Astrocyte (in vitro differentiated cells and primary cell): ENCODE results near the gene ENHO. TPM values are rescaled to one million over a fixed set of nuclear protein-coding genes. Genes with fewer than 3 reads are reported as not detected.
A peak's percentile ranks its signal among the peaks of the same experiment; 100 is the strongest.

Experiments used
- DNase-seq: peaks from one replicate; pipeline ENCODE4 v3.0.0-alpha.2; 2010; ENCODE audit warnings: low read depth
- FAIRE-seq: peaks from 2 replicates; lab custom pipeline; 2011; peaks lifted over from hg19 to GRCh38; lab: Jason Lieb, UNC
- H2AFZ ChIP-seq: 2 replicates; pipeline ENCODE4 v1.6.0; 2012; ENCODE audit warnings: low read depth, low read length, inconsistent platforms
- H3K27ac ChIP-seq: 2 replicates; pipeline ENCODE4 v1.5.1; 2011; ENCODE audit warnings: low read depth, low read length, inconsistent platforms
- H3K27me3 ChIP-seq: 2 replicates; pipeline ENCODE4 v1.6.0; 2011; ENCODE audit warnings: low read length, inconsistent platforms; ENCODE audit not compliant: insufficient read depth
- H3K36me3 ChIP-seq: 2 replicates; pipeline ENCODE4 v1.5.1; 2011; ENCODE audit warnings: low read length, inconsistent platforms; ENCODE audit not compliant: insufficient read depth
- H3K4me1 ChIP-seq: 2 replicates; pipeline ENCODE4 v1.5.1; 2011; ENCODE audit warnings: low read length, inconsistent platforms; ENCODE audit not compliant: insufficient read depth
- H3K4me2 ChIP-seq: 2 replicates; pipeline ENCODE4 v1.6.0; 2012; ENCODE audit warnings: low read length, inconsistent platforms
- H3K4me3 ChIP-seq: 2 replicates; pipeline ENCODE4 v1.5.1; 2011; ENCODE audit warnings: low read depth, mild to moderate bottlenecking, low read length, inconsistent platforms; ENCODE audit not compliant: insufficient read depth
- H3K79me2 ChIP-seq: 2 replicates; pipeline ENCODE4 v1.6.0; 2012; ENCODE audit warnings: mild to moderate bottlenecking, low read length, inconsistent platforms; ENCODE audit not compliant: insufficient read depth
- H3K9ac ChIP-seq: 2 replicates; pipeline ENCODE4 v1.6.0; 2012; ENCODE audit warnings: mild to moderate bottlenecking, low read length, inconsistent platforms
- H3K9me3 ChIP-seq: 2 replicates; pipeline ENCODE4 v1.5.1; 2012; ENCODE audit warnings: low read depth, mild to moderate bottlenecking, low read length, inconsistent platforms; ENCODE audit not compliant: insufficient read depth
- H4K20me1 ChIP-seq: 2 replicates; pipeline ENCODE4 v1.6.0; 2012; ENCODE audit warnings: low read length, inconsistent platforms; ENCODE audit not compliant: insufficient read depth
- H3K27ac Mint-ChIP-seq: one replicate; pipeline ENCODE4 v1.8.0; 2021; ENCODE audit warnings: mild to moderate bottlenecking, mixed read lengths; ENCODE audit not compliant: unreplicated experiment
- H3K27me3 Mint-ChIP-seq: one replicate; pipeline ENCODE4 v1.8.0; 2021; ENCODE audit warnings: low read depth, mixed read lengths; ENCODE audit not compliant: unreplicated experiment
- H3K36me3 Mint-ChIP-seq: one replicate; pipeline ENCODE4 v1.8.0; 2021; ENCODE audit warnings: low read depth, mixed read lengths; ENCODE audit not compliant: unreplicated experiment
- H3K4me1 Mint-ChIP-seq: one replicate; pipeline ENCODE4 v1.8.0; 2021; ENCODE audit warnings: low read depth, mixed read lengths; ENCODE audit not compliant: unreplicated experiment
- H3K4me3 Mint-ChIP-seq: one replicate; pipeline ENCODE4 v1.8.0; 2021; ENCODE audit warnings: mild to moderate bottlenecking, moderate library complexity, mixed read lengths; ENCODE audit not compliant: unreplicated experiment
- H3K9me3 Mint-ChIP-seq: one replicate; pipeline ENCODE4 v1.8.0; 2021; ENCODE audit warnings: mild to moderate bottlenecking, mixed read lengths; ENCODE audit not compliant: unreplicated experiment
- CTCF ChIP-seq: IDR thresholded peaks from 2 replicates; pipeline ENCODE4 v1.5.1; 2011; ENCODE audit warnings: low read depth, mild to moderate bottlenecking, inconsistent platforms, low read length, moderate library complexity; ENCODE audit not compliant: insufficient read depth
- EZH2 ChIP-seq: IDR thresholded peaks from 2 replicates; pipeline ENCODE4 v1.6.1; 2012; ENCODE audit warnings: mild to moderate bottlenecking, low read length, inconsistent platforms; ENCODE audit not compliant: insufficient read depth
- total RNA-seq: library from RNA; stranded (reverse); gene quantifications from 2 replicates; pipeline ENCODE4 v1.2.1, GENCODE V29; 2021

The ENHO gene
- total RNA-seq, 1 donor from 2014 or later: 1.1 TPM

- H3K4me1 ChIP-seq: peaks cover 14% of the 10 kb centered on the region
- H3K27me3 ChIP-seq: peaks cover 22% of the 10 kb centered on the region
- Mint-ChIP-seq H3K4me3 (no peak overlapping the region), H3K27me3 (peaks cover 46% of the 10 kb centered on the region), H3K4me1 (peaks cover 19% of the 10 kb centered on the region), H3K36me3 (peaks cover 4% of the 10 kb centered on the region), H3K27ac (no peak overlapping the region), H3K9me3 (peaks cover 6% of the 10 kb centered on the region)
- H2AFZ ChIP-seq: no peak overlapping the region
- H3K27ac ChIP-seq: no peak overlapping the region
- TF ChIP-seq EZH2: no peak
- no peak for TF ChIP-seq CTCF
- H3K36me3 ChIP-seq: no peaks in the 10 kb centered on the region
- H3K9ac ChIP-seq: no peak overlapping the region
- H4K20me1 ChIP-seq: no peaks in the 10 kb centered on the region
- DNase-seq (no peak), FAIRE-seq (no peak)
- no peaks in the 10 kb centered on the region for H3K79me2 ChIP-seq
- H3K4me2 ChIP-seq: no peak overlapping the region
- no peaks in the 10 kb centered on the region for H3K9me3 ChIP-seq
- H3K4me3 ChIP-seq: no peak overlapping the region
Measured at GRCh38 chr9:34503406-34503805, 19.4 kb downstream of the ENHO start.

- H3K27me3 ChIP-seq: peaks cover 22% of the 10 kb centered on the region
- Mint-ChIP-seq H3K27ac (no peak overlapping the region), H3K27me3 (peaks cover 45% of the 10 kb centered on the region), H3K9me3 (peaks cover 6% of the 10 kb centered on the region), H3K4me3 (no peak overlapping the region), H3K36me3 (peaks cover 4% of the 10 kb centered on the region), H3K4me1 (peaks cover 21% of the 10 kb centered on the region)
- no peak for FAIRE-seq
- H3K27ac ChIP-seq: no peak overlapping the region
- H2AFZ ChIP-seq: no peak overlapping the region
- H4K20me1 ChIP-seq: no peaks in the 10 kb centered on the region
- no peak for DNase-seq
- H3K4me2 ChIP-seq: peak overlapping the region; percentile 38
- H3K9ac ChIP-seq: no peak overlapping the region
- no peak overlapping the region for H3K4me3 ChIP-seq
- peaks cover 14% of the 10 kb centered on the region for H3K4me1 ChIP-seq
- no peaks in the 10 kb centered on the region for H3K36me3 ChIP-seq
- H3K9me3 ChIP-seq: no peaks in the 10 kb centered on the region
- TF ChIP-seq CTCF (no peak), EZH2 (no peak)
- H3K79me2 ChIP-seq: no peaks in the 10 kb centered on the region
Measured at GRCh38 chr9:34502891-34503290, 19.9 kb downstream of the ENHO start.

- Mint-ChIP-seq H3K9me3 (peaks cover 6% of the 10 kb centered on the region), H3K4me1 (peaks cover 21% of the 10 kb centered on the region), H3K27ac (no peak overlapping the region), H3K27me3 (peaks cover 45% of the 10 kb centered on the region), H3K4me3 (no peak overlapping the region), H3K36me3 (peaks cover 4% of the 10 kb centered on the region)
- no peak for FAIRE-seq
- Histone ChIP-seq H3K4me2 (peak overlapping the region; percentile 38), H3K27me3 (peaks cover 24% of the 10 kb centered on the region), H3K4me3 (no peak overlapping the region), H3K9ac (no peak overlapping the region), H3K9me3 (no peaks in the 10 kb centered on the region), H3K36me3 (no peaks in the 10 kb centered on the region), H3K4me1 (peaks cover 14% of the 10 kb centered on the region), H3K27ac (no peak overlapping the region), H2AFZ (no peak overlapping the region), H3K79me2 (no peaks in the 10 kb centered on the region), H4K20me1 (no peaks in the 10 kb centered on the region)
- no peak for TF ChIP-seq CTCF
- TF ChIP-seq EZH2: no peak
- no peak for DNase-seq
Measured at GRCh38 chr9:34502471-34502870, 20.3 kb downstream of the ENHO start.
